Measurements from ENCODE around the gene CYYR1.
"Not testable (repeated sequence)": the region's sequence is repeated elsewhere in the genome, so short reads cannot be mapped to it uniquely, and the experiment has no call there.

CYYR1 gene

DNA sequence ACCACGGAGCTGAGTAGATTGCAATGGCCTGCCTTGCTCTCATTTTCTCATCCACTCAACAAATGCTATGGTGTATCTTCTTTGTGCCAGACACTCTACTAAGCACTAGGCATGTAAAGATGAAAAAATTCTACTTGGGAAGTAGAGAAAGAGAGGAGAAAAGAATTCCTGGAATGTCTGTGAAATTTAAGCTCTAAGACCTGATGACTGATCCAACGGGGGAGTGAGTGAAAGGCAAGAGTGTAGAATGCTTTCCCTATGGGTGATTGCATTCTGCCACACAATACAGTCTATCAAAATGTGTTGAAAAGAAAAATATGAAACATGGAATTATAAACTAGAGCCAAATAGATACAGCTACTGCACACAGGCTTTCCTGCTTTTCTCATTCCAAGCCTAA lies 82.3 kb downstream of the CYYR1 start:
- no peak for DNase-seq (ENCODE audit: low read depth, low spot score)

- DNase-seq (ENCODE audit: low read depth, low spot score) = no peak
Observed at GRCh38 chr21:26489781-26490180, 83.3 kb downstream of the CYYR1 start.

DNA sequence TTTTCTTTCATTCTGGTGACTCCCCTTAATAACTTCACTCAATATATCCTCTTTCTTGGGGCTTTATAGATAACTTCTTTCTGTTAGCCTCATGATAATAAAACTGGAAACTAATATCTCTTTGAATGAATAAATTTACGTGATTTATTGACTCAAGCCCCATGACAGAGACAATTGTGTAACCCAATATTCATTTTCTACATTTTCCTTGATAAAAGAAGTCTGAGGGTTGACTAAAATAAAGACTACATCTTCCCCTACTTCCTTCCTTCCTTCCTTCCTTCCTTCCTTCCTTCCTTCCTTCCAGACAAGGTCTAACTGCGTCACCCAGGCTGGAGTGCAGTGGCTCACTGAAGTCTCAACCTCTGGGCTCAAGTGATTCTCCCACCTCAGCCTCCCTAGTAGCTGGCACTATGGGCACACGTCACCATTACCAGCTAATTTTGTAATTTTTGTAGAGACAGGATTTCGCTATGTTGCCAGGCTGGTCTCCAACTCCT lies 85.1 kb downstream of the CYYR1 start:
- DNase-seq (ENCODE audit: low read depth, low spot score) = no peak

GRCh38 chr21:26473471-26473870 lies 99.6 kb downstream of the CYYR1 start:
- no peak for DNase-seq (ENCODE audit: low read depth, low spot score)

DNA sequence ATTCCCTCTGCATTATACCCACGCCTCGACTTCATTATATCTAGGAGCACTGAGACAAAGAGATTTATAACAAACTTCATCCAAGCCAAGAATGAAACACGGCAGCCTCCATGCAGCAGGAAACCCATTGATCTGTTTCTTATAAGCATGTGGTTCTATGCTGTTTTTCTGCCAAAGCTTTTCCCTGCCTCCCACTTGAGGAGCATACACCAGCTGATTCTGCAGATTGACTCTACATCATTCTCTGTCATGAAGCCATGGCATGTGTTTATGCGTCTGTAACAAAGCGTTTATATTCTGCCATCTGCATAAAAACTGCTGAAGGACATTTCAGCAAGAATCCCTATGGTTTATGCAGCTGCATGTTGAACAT lies 102.0 kb downstream of the CYYR1 start:
- no peak for DNase-seq (ENCODE audit: low read depth, low spot score)

- no peak for DNase-seq (ENCODE audit: low read depth, low spot score)
Observed at GRCh38 chr21:26470351-26471098, 102.6 kb downstream of the CYYR1 start.

- no peak for DNase-seq (ENCODE audit: low read depth, low spot score)
Observed at GRCh38 chr21:26469789-26470188, 103.3 kb downstream of the CYYR1 start.

- DNase-seq (ENCODE audit: low read depth, low spot score) = no peak
Observed at GRCh38 chr21:26465916-26466315, 107.2 kb downstream of the CYYR1 start.

DNA sequence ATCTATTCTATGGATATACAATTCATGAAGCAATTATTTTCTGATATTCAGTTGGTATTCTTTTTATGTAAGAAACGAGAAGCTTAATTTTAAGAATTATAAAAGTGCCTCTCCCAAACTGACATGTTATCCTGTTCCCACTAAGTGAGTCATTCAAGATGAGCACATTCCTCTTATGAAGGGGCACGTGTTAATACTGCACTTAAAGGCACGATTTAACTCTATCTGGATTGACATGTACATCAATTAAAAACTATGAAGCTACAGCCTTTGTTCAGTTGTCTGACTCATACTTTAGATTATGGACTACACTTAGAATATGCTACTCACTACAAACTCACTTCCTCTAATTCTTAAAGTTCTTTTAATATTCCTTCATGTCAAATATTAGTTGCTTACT lies 111.6 kb downstream of the CYYR1 start:
- DNase-seq (ENCODE audit: low read depth, low spot score) = no peak

GRCh38 chr21:26460621-26461020 lies 112.5 kb downstream of the CYYR1 start:
- no peak for DNase-seq (ENCODE audit: low read depth, low spot score)

DNA sequence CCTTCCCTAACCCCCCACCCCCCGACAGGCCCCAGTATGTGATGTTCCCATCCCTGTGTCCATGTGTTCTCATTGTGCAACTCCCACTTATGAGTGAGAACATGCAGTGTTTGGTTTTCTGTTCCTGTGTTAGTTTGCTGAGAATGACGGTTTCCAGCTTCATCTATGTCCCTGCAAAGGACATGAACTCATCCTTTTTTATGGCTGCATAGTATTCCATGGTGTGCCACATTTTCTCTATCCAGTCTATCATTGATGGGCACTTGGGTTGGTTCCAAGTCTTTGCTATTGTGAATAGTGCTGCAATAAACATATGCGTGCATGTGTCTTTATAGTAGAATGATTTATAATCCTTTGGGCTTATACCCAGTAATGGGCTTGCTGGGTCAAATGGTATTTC lies 114.2 kb downstream of the CYYR1 start:
- DNase-seq (ENCODE audit: low read depth, low spot score) = not testable (repeated sequence)

- DNase-seq (ENCODE audit: low read depth, low spot score) = no peak
Observed at GRCh38 chr21:26457817-26458216, 115.3 kb downstream of the CYYR1 start.

DNA sequence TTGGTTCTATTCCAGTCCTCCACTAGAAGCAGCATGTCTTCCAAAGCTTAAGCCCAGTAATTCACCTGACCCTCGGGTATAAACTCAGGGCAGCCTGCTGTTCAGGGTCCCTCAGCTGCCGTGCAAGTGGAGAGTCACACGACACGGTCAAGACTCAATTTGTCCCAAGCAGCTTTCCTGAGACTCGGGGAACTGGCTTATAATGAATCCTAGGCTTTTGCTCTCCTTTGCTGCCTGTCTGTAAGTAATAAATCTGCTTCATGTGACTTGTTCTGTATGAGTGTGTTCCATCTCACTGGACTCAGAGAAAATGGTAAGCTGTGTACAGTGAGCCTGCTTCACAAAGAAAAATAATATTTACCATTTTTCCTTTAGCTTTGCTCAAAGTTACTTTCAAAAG lies 119.8 kb downstream of the CYYR1 start:
- no peak for DNase-seq (ENCODE audit: low read depth, low spot score)

GRCh38 chr21:26451081-26451740 lies 121.9 kb downstream of the CYYR1 start:
- no peak for DNase-seq (ENCODE audit: low read depth, low spot score)

GRCh38 chr21:26449161-26449560 lies 123.9 kb downstream of the CYYR1 start:
- DNase-seq (ENCODE audit: low read depth, low spot score) = no peak

DNA sequence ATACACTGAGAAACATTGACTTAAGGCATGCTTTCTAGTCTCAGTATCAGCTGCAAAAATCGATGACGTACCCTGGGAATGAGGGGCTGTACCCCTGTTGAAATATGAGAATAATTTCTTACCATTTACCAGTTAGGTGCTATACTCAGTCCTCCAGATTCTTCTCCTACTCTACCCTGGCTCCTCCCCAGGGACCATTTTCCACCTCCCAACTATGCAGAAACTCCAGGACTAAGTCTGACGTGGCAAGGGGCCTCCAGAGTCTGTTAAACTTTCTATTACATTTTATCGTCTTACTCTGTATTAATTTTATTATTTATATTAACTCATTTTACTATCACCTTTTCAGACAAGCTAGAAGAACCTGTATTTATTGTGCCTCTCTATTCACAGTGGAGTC lies 124.3 kb downstream of the CYYR1 start:
- DNase-seq (ENCODE audit: low read depth, low spot score) = no peak

DNA sequence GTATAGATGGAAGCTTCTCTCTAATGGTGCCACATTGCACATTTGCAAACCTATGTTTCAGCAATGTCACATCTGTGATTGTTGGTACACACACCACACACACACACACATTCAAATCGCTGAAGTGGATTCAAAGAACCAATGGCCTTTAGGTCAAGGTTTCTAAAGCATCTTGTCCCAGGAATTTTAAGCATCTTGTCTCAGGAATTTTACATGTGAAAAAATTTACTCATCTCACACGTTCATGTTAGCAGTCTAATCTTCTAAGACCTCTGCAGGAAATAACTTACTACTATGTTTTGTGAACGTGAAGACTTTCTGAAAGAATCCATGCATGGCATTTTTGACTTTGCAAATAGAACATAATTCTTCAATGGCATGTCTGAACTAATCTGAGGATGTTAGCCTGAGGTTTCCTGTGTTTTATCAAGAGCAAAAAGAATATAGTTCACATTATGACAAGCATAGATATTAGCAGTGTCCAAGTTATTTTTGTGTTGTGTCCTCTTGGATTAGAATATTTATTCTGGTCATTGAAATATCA lies 125.1 kb downstream of the CYYR1 start:
- DNase-seq (ENCODE audit: low read depth, low spot score) = no peak

- DNase-seq (ENCODE audit: low read depth, low spot score) = no peak
Observed at GRCh38 chr21:26445440-26445839, 127.6 kb downstream of the CYYR1 start.

GRCh38 chr21:26444646-26445045 lies 128.4 kb downstream of the CYYR1 start:
- no peak for DNase-seq (ENCODE audit: low read depth, low spot score)

DNA sequence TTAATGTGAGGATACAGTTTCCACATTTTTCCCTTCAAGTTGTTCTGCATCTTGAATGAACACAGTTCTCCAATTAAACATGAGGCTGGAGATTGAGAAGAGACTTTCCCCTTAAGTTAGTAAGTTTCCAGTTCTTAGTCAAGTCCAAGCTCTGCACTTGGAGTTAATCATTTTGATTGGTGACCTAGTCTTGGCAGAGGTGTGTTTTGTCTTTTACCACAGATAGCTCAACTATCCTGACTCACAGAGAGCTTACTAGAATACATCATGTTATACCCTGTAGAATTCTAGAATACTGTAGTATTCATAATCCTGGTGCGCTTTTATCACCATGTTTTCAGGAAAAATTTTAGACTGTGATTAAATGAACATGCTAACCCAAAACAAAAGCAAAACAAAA lies 129.2 kb downstream of the CYYR1 start:
- no peak for DNase-seq (ENCODE audit: low read depth, low spot score)

DNA sequence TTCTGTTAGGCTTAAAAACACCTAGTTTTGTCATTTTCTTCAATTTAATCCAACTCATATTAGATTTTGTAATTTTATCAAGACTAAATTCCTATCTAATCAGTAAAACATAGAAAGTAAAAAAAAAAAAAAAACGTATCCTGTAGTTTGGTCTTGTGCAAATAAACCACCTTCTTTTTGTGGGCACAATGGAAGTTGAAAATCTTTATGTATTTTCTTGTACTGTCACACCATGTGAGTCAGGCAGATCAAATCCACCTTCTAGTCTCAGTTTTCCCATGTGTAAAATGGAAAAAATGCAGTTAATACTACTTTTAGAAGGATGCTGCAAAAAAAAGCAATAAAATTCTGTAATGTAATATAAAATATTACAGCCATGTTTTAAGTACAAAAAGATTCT lies 129.8 kb downstream of the CYYR1 start:
- no peak for DNase-seq (ENCODE audit: low read depth, low spot score)

- DNase-seq (ENCODE audit: low read depth, low spot score) = no peak
Observed at GRCh38 chr21:26441149-26441548, 131.9 kb downstream of the CYYR1 start.

- DNase-seq (ENCODE audit: low read depth, low spot score) = no peak
Observed at GRCh38 chr21:26438976-26439375, 134.1 kb downstream of the CYYR1 start.

Measured in iPS DF 19.7 (cell line).